Left lung (tissue), 10 donors: Measurements from ENCODE around the gene MAN2A1. TPM values are rescaled to one million over a fixed set of nuclear protein-coding genes. Genes with fewer than 3 reads are reported as not detected.
A peak's percentile ranks its signal among the peaks of the same experiment; 100 is the strongest.

Experiments used
- ATAC-seq: fragments of 200-7000 bp; cut with Tn5 transposase; one replicate; pipeline ENCODE4 v1.9.1; 2020; ENCODE audit warnings: moderate library complexity
- DNase-seq, 4 donors: peaks; one replicate each; pipeline ENCODE4 v3.0.0-alpha.2; 2013 to 2020
- H3K27ac ChIP-seq, 2 donors: fragments of 200-600 bp; sonication (generic) in 1 of 2; one replicate each; pipeline versions ENCODE4 v1.5.0 to v1.8.0; 2020 to 2021
- H3K27me3 ChIP-seq, 2 donors: fragments of 200-600 bp; sonication (generic) in 1 of 2; one replicate each; pipeline versions ENCODE4 v1.5.0 to v1.8.0; 2020 to 2021
- H3K36me3 ChIP-seq, 2 donors: fragments of 200-600 bp; sonication (generic) in 1 of 2; one replicate each; pipeline versions ENCODE4 v1.5.0 to v1.8.0; 2020 to 2021
- H3K4me1 ChIP-seq, 2 donors: fragments of 200-600 bp; one replicate each; pipeline ENCODE4 v1.8.0; 2021
- H3K4me3 ChIP-seq, 2 donors: fragments of 200-600 bp; sonication (generic) in 1 of 2; one replicate each; pipeline versions ENCODE4 v1.5.0 to v1.8.0; 2020 to 2021; ENCODE audit warnings: mild to moderate bottlenecking in 1 of 2
- H3K9me3 ChIP-seq, 2 donors: fragments of 200-600 bp; sonication (generic) in 1 of 2; one replicate each; pipeline versions ENCODE4 v1.5.0 to v1.8.0; 2020 to 2021
- CTCF ChIP-seq, 2 donors: fragments of 200-600 bp; sonication (generic) in 1 of 2; IDR thresholded peaks; one replicate each; pipeline versions ENCODE4 v1.5.0 to v1.8.0; 2021; ENCODE audit warnings: antibody characterized with exemption in 2 of 2
- intact Hi-C, 2 donors: fragments of 100-400 bp; cut with DNase I; formaldehyde crosslinking; loops; one replicate each; pipeline versions ENCODE4 v1.11.2 to v1.14.2; 2022
- polyA plus RNA-seq, 6 donors: library from polyadenylated mRNA; unstranded; fragments of 120-200 nt; gene quantifications; one replicate each; pipeline ENCODE4 v1.2.1, GENCODE V29; 2013; ENCODE audit not compliant: insufficient read length in 6 of 6
- total RNA-seq, 2 donors: library from RNA; stranded (reverse); fragmentation: NEBNext Ultra II Directional; extraction: Animal tissue kit (Norgen Biotek cat#: 25700); gene quantifications; one replicate each; pipeline ENCODE4 v1.2.1, GENCODE V29; 2021
- donor health status: DM: no; HTN: yes; CAD: no.
- donor health status: DM: no; HTN: no; CAD: no.

The MAN2A1 gene
- total and polyA plus RNA-seq, 8 donors, result 42.2 to 54.7 (median 47.9) TPM

DNA sequence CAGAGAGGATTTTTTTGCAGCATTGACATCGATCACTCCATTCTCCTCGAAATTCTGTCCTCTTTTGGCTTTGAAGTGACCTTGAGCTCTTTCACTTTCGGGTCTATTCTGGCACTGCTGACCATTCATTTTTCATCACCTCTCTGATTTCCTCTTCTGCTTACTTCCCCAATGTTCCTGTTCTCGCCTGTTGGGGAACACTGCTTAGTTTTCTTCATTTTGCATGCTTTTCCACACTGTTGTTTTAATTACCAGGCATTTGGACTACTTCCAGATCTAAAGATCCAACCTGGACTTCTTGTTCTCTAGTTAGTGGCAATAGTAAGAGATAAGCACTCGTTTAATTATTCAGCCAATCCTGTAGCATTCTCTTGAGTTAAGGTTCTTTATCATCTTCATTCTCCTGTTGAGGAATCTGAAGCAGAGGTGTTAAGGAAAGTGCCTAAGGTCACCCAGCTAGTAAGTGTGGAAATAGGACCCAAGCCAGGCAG, 53.4 kb downstream of the MAN2A1 start:
- ATAC-seq, result peak; percentile 67

DNA sequence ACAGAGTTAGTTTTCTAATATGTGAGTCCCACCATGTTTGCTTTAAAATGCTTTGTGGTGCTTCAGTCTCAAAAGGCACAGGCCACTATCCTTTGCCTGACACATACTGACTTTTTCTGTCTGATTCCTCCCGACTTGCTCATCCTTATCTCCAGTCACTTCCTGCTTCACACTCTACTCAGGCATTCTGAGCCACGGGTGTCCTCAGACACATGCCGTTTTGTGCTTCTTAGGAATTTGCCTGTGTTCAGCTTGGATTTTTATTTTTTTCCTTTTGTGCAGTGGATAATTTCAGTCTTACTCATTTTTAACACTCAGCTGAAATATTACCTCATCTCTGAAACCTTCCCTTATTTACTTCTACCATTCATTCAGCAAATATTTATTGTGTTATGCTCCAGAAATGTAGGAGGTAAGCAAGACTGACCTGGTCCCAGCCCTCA, 54.1 kb downstream of the MAN2A1 start:
- peak; percentile 53 for ATAC-seq
- no peaks in the 10 kb centered on the region for H3K9me3 ChIP-seq
- H3K27ac ChIP-seq, result no peak overlapping the region
- TF ChIP-seq CTCF (IDR thresholded peaks at IDR 0.05), result no peak
- DNase-seq, result peak in 2 of 4 donors; percentile 14 to 19
- H3K36me3 ChIP-seq, result no peaks in the 10 kb centered on the region
- peaks cover 6 to 23% of the 10 kb centered on the region in 2 donors for H3K4me1 ChIP-seq
- no peaks in the 10 kb centered on the region for H3K27me3 ChIP-seq
- H3K4me3 ChIP-seq, result no peak overlapping the region
- intact Hi-C loops, result no loop called here

More for the DNA sequence above, 53.4 kb downstream of the MAN2A1 start:
- intact Hi-C loops, result no loop called here
- no peaks in the 10 kb centered on the region for H3K36me3 ChIP-seq
- no peak overlapping the region for H3K4me3 ChIP-seq
- H3K27ac ChIP-seq, result peak overlapping the region in 1 of 2 donors; percentile 57
- no peak for DNase-seq
- peaks cover 6 to 23% of the 10 kb centered on the region in 2 donors for H3K4me1 ChIP-seq
- H3K9me3 ChIP-seq, result no peaks in the 10 kb centered on the region
- TF ChIP-seq CTCF (IDR thresholded peaks at IDR 0.05), result no peak
- H3K27me3 ChIP-seq, result no peaks in the 10 kb centered on the region

DNA sequence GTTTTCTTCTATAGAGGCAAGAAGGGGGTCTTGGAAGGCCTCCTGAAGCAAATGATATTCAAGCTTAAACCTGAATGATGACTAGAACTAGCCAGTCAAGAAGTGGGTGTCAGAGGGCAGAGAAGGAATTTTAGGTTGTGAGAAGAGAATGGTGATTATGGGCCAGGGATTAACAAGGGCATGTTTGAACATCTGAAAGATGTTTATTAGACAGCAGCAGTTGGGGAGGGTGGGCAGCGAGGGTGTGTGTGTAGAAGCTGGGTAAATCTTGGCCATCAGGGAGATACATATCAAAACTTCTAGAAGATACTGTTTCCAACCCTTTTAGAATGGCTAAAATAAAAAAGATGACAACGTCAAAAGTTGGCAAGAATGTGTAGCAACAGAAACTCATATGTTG, 54.5 kb downstream of the MAN2A1 start:
- Histone ChIP-seq H3K9me3 (no peaks in the 10 kb centered on the region), H3K4me1 (peaks cover 6 to 23% of the 10 kb centered on the region in 2 donors), H3K27me3 (no peaks in the 10 kb centered on the region), H3K4me3 (no peak overlapping the region), H3K36me3 (no peaks in the 10 kb centered on the region), H3K27ac (no peak overlapping the region)
- ATAC-seq (no peak), DNase-seq (no peak)
- intact Hi-C loops, result no loop called here
- no peak for TF ChIP-seq CTCF (IDR thresholded peaks at IDR 0.05)

DNA sequence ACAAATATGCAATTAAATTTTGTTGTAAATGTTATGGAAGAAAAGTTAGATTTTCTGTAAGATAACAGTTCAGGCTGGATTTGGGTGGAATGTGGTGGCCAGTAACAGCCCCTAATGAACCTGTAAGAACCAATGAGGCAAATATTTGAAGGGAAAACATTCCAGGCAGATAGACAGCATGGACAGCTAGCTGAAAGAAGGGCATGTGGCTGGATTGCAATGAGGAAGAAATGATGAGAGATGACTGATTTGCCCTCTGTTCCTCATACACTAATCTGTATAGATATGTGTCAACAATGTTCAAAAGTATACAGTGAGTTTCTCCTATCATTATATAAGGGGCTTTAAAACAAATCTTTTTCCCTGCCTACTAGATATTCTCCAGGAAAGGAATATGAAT, 58.8 kb downstream of the MAN2A1 start:
- Histone ChIP-seq H3K4me1 (peaks cover 0 to 5% of the 10 kb centered on the region in 2 donors), H3K4me3 (no peak overlapping the region), H3K27me3 (no peaks in the 10 kb centered on the region), H3K27ac (no peak overlapping the region), H3K36me3 (no peaks in the 10 kb centered on the region), H3K9me3 (no peaks in the 10 kb centered on the region)
- intact Hi-C loops, result no loop called here
- no peak for DNase-seq
- TF ChIP-seq CTCF (IDR thresholded peaks at IDR 0.05), result no peak
- ATAC-seq, result no peak

DNA sequence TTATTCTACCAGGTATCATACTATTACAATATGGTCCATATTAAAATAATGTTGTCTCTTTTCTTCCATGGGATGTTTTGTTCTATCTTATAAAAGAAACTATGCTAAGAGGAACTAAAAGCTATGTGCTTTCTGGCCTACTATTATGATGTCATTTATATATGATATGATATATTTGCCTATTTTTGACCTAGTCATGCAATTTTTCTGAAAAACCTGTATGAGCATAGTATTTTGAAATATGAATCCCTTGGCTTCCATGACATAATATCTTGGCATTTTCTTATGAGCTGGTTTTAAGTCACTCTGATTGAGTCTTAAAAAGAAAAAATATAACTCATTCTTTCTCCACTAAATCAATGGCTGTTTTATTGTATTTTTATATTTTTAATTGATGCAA, 60.7 kb downstream of the MAN2A1 start:
- Histone ChIP-seq H3K27me3 (no peaks in the 10 kb centered on the region), H3K4me3 (no peak overlapping the region), H3K4me1 (no peaks in the 10 kb centered on the region), H3K9me3 (no peaks in the 10 kb centered on the region), H3K27ac (no peak overlapping the region), H3K36me3 (no peaks in the 10 kb centered on the region)
- intact Hi-C loops, result no loop called here
- no peak for TF ChIP-seq CTCF (IDR thresholded peaks at IDR 0.05)
- DNase-seq (no peak), ATAC-seq (no peak)
